K562 (cell line): ENCODE results near the gene PMEPA1.

Source experiments
- CTCF ChIP-seq, 3 experiments: IDR thresholded peaks in 2 of 3; conservative IDR thresholded peaks in 1 of 3; 2 replicates each; pipeline ENCODE4 v1.5.1; 2011 to 2012; ENCODE audit warnings: low read length in 3 of 3, mild to moderate bottlenecking in 3 of 3, control low read depth in 2 of 3, improper control_type of control experiment in 1 of 3, inconsistent platforms in 1 of 3, low read depth in 1 of 3, mixed read lengths in 1 of 3, moderate library complexity in 1 of 3; ENCODE audit not compliant: insufficient read depth in 2 of 3
- EP300 ChIP-seq: IDR thresholded peaks from 2 replicates; pipeline ENCODE4 v1.6.1; 2012; ENCODE audit warnings: low read length, improper control_type of control experiment
- HDAC1 ChIP-seq, 2 experiments: fragments of 450-650 bp; IDR thresholded peaks; 2 replicates each; pipeline ENCODE4 v1.6.1; 2016 to 2017; ENCODE audit warnings: inconsistent platforms in 1 of 2, mild to moderate bottlenecking in 1 of 2, moderate library complexity in 1 of 2
- HMG20B ChIP-seq: fragments of 250-450 bp; sonication (Bioruptor Pico); IDR thresholded peaks from 2 replicates; pipeline ENCODE4 v1.5.0; 2021; ENCODE audit warnings: mild to moderate bottlenecking
- RBFOX2 ChIP-seq: fragments of 200-400 bp; formaldehyde crosslinking; IDR thresholded peaks from 2 replicates; pipeline ENCODE4 v1.6.1; 2017; ENCODE audit warnings: low read depth, mild to moderate bottlenecking, low read length, moderate library complexity
- SAFB ChIP-seq: fragments of 200-400 bp; formaldehyde crosslinking; IDR thresholded peaks from 2 replicates; pipeline ENCODE4 v1.6.1; 2017; ENCODE audit warnings: low read depth, low read length, borderline replicate concordance
- THRA ChIP-seq: fragments of 450-650 bp; IDR thresholded peaks from 2 replicates; pipeline ENCODE4 v1.6.1; 2017; ENCODE audit warnings: mild to moderate bottlenecking, moderate library complexity
- TRIM28 ChIP-seq: fragments of 450-650 bp; IDR thresholded peaks from 2 replicates; pipeline ENCODE4 v1.6.1; 2017

- TF ChIP-seq HMG20B (CRISPR knock-in tag) (no peak), THRA (no peak), SAFB (no peak), CTCF (IDR thresholded peaks at IDR 0.05 in 2 of 3, conservative IDR thresholded peaks at IDR 0.05 in 1 of 3; ENCODE audit: insufficient read depth in 2 of 3, low read depth in 1 of 3, low read length in 3 of 3) (no peak), EP300 (no peak), HDAC1 (IDR thresholded peaks at IDR 0.05) (no peak), RBFOX2 (no peak), TRIM28 (no peak)
Observed at GRCh38 chr20:57625978-57626377, 83.8 kb downstream of the PMEPA1 start.
